Karpas-422 (cell line): ENCODE results near the gene UBE2J2. TPM values are rescaled to one million over a fixed set of nuclear protein-coding genes. Genes with fewer than 3 reads are reported as not detected.

Experiments
- DNase-seq: peaks from one replicate; pipeline ENCODE4 v3.0.0-alpha.2; 2015
- H2AFZ ChIP-seq: fragments of 200-600 bp; sonication (generic); 2 replicates; pipeline ENCODE4 v1.6.1; 2014; ENCODE audit warnings: antibody characterized with exemption, low read length, mixed read lengths
- H3K27ac ChIP-seq: fragments of 200-600 bp; sonication (generic); 2 replicates; pipeline ENCODE4 v1.5.1; 2014; ENCODE audit warnings: mild to moderate bottlenecking, low read length, moderate library complexity
- H3K27me3 ChIP-seq: fragments of 200-600 bp; sonication (generic); 2 replicates; pipeline ENCODE4 v1.6.1; 2014; ENCODE audit warnings: low read length, mixed read lengths
- H3K36me3 ChIP-seq: fragments of 200-600 bp; sonication (generic); 2 replicates; pipeline ENCODE4 v1.6.1; 2014; ENCODE audit warnings: low read length, mixed read lengths; ENCODE audit not compliant: insufficient read depth
- H3K4me1 ChIP-seq: fragments of 200-600 bp; sonication (generic); 2 replicates; pipeline ENCODE4 v1.6.1; 2014; ENCODE audit warnings: mild to moderate bottlenecking, low read length, mixed read lengths
- H3K4me2 ChIP-seq: fragments of 200-600 bp; sonication (generic); 2 replicates; pipeline ENCODE4 v1.6.1; 2014; ENCODE audit warnings: low read length, low read depth, mild to moderate bottlenecking; ENCODE audit not compliant: poor library complexity, severe bottlenecking
- H3K4me3 ChIP-seq: fragments of 200-600 bp; sonication (generic); 2 replicates; pipeline ENCODE4 v1.5.1; 2014; ENCODE audit warnings: mild to moderate bottlenecking, antibody characterized with exemption, low read length, mixed read lengths
- H3K79me2 ChIP-seq: fragments of 200-600 bp; sonication (generic); 2 replicates; pipeline ENCODE4 v1.6.1; 2014; ENCODE audit warnings: mild to moderate bottlenecking, low read length, mixed read lengths
- H3K9ac ChIP-seq: fragments of 200-600 bp; sonication (generic); 2 replicates; pipeline ENCODE4 v1.6.0; 2014; ENCODE audit warnings: low read length
- H3K9me2 ChIP-seq: fragments of 200-600 bp; sonication (generic), shearing (Covaris generic); replicated peaks from 2 replicates; pipeline ENCODE4 v1.6.0; 2014; ENCODE audit warnings: mild to moderate bottlenecking, low read length, moderate library complexity; ENCODE audit not compliant: insufficient read depth
- H3K9me3 ChIP-seq: fragments of 300-700, 200-600 bp; sonication (generic); 2 replicates; pipeline ENCODE4 v1.6.1; 2014; ENCODE audit warnings: low read length, mixed read lengths
- H4K20me1 ChIP-seq: fragments of 200-600 bp; sonication (generic); 2 replicates; pipeline ENCODE4 v1.6.1; 2014; ENCODE audit warnings: mild to moderate bottlenecking, antibody characterized with exemption, low read length, low read depth; ENCODE audit not compliant: insufficient read depth
- total RNA-seq: library from RNA; depleted of rRNA; stranded (reverse); fragments of >200 nt; shearing (Covaris generic); gene quantifications from 2 replicates; pipeline ENCODE4 v1.2.3, GENCODE V29; 2014; ENCODE audit warnings: low replicate concordance; rRNA removed

UBE2J2 gene
- total RNA-seq = 46.1 and 59.3 TPM in 2 replicates

DNA sequence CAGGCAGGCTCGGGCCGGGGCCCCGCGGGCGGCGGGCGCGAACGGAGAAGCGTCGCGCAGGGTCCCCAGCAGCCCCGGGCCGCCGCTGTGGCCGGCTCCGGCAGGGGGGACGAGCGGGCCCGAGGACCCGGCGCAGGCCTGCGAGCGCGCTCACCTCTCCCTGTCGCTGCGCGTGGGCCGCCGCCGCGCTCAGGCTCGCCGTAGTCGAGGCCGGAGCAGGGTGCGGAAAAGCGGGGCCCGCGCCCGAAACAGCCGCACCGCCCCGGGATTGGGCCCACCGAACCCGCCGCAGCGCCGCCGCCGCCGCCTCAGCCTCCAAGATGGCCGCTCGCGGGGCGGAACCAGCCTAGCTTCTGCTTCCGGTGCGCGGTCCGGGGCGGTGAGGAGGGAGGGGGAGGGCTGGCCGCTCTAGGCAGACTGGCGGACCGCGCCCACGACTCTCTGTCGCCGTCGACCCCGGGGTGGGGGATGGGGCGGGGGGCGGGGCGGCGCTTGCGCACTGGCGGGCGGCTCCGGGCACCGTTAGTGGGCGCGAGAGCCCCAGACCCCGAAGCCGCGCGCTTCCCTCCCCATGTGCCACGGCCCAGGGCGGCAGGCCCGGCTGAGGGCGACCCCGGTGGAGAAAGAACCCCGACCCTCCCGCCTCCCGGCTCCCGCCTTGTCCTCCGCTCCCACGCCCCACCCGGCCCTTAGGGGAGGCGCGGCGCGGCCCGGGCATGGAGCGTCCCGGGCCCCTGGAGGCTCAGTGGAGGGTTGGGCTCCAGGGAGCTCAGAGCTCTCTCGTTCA, at the start of gene UBE2J2:
Gene UBE2J2, minus strand, starts transcription at position 343 of the 787 bp plus-strand sequence. CDS start 5,862 bp downstream, outside the sequence.
- peak within 1 kb of the TSS; percentile 29; the same call in 1 of the 2 replicates for H3K27ac ChIP-seq
- H3K9me3 ChIP-seq = no peaks in the 10 kb centered on the region
- peaks cover 45% of the 10 kb centered on the region for H3K79me2 ChIP-seq
- H3K9me2 ChIP-seq = no peaks in the 10 kb centered on the region
- H3K4me3 ChIP-seq = peak within 1 kb of the TSS; percentile 98
- H3K9ac ChIP-seq = peak within 1 kb of the TSS; percentile 99
- peaks cover 35% of the 10 kb centered on the region; the same call in 1 of the 2 replicates for H4K20me1 ChIP-seq
- H3K4me2 ChIP-seq = peak within 1 kb of the TSS; percentile 99
- peak; percentile 96 for DNase-seq
- no peaks in the 10 kb centered on the region for H3K27me3 ChIP-seq
- peaks cover 34% of the 10 kb centered on the region for H3K4me1 ChIP-seq
- H2AFZ ChIP-seq = peak within 1 kb of the TSS; percentile 95
- H3K36me3 ChIP-seq = no peaks in the 10 kb centered on the region

DNA sequence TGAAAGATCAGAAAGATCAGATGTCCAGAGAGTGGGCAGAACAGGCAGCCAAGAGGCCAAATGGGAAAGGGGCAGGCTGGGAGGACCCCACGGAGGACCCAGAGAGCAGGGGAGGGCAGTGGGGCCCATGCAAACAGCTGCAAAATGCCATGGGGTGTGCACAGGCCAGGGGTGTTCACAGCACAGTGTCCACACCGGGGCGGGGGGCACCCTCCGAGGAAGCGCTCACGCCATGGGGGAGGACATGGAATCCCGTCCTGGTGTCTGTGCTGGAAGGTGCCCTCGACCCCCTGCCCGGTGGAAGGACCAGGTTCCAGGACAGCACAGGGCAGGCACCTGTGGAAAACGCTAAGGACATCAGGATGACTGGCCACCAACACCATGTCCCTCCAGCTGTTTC, 49.3 kb upstream of the UBE2J2 start:
- Histone ChIP-seq H2AFZ (no peak overlapping the region), H3K4me3 (peak overlapping the region; percentile 65; the same call in 1 of the 2 replicates), H3K4me1 (peaks cover 48% of the 10 kb centered on the region), H3K27ac (no peak overlapping the region), H3K9me2 (no peaks in the 10 kb centered on the region), H3K36me3 (no peaks in the 10 kb centered on the region), H3K27me3 (no peaks in the 10 kb centered on the region), H3K4me2 (peak overlapping the region; percentile 82), H3K9me3 (no peaks in the 10 kb centered on the region), H3K9ac (peak overlapping the region; percentile 70), H3K79me2 (peaks cover 70% of the 10 kb centered on the region), H4K20me1 (peaks cover 31% of the 10 kb centered on the region)
- no peak for DNase-seq

- Histone ChIP-seq H3K79me2 (peaks cover 71% of the 10 kb centered on the region), H3K9ac (no peak overlapping the region), H4K20me1 (peaks cover 31% of the 10 kb centered on the region)
Observed at GRCh38 chr1:1322418-1322817, 48.8 kb upstream of the UBE2J2 start.

GRCh38 chr1:1321477-1321876, 47.8 kb upstream of the UBE2J2 start:
- Histone ChIP-seq H3K9ac (no peak overlapping the region), H4K20me1 (peaks cover 27% of the 10 kb centered on the region), H3K27me3 (no peaks in the 10 kb centered on the region), H3K9me2 (no peaks in the 10 kb centered on the region), H3K79me2 (peaks cover 65% of the 10 kb centered on the region), H2AFZ (no peak overlapping the region), H3K4me2 (no peak overlapping the region), H3K4me3 (no peak overlapping the region), H3K4me1 (peaks cover 33% of the 10 kb centered on the region), H3K27ac (no peak overlapping the region), H3K36me3 (no peaks in the 10 kb centered on the region), H3K9me3 (no peaks in the 10 kb centered on the region)
- no peak for DNase-seq

More at GRCh38 chr1:1322418-1322817, 48.8 kb upstream of the UBE2J2 start:
- no peaks in the 10 kb centered on the region for H3K36me3 ChIP-seq
- H3K4me2 ChIP-seq = no peak overlapping the region
- H3K4me1 ChIP-seq = peaks cover 42% of the 10 kb centered on the region
- H3K27ac ChIP-seq = no peak overlapping the region
- no peaks in the 10 kb centered on the region for H3K27me3 ChIP-seq
- H2AFZ ChIP-seq = no peak overlapping the region
- no peak overlapping the region for H3K4me3 ChIP-seq
- H3K9me3 ChIP-seq = no peaks in the 10 kb centered on the region
- DNase-seq = no peak
- H3K9me2 ChIP-seq = no peaks in the 10 kb centered on the region

GRCh38 chr1:1320666-1321448, 47.2 kb upstream of the UBE2J2 start:
- H3K9me3 ChIP-seq = no peaks in the 10 kb centered on the region
- peaks cover 23% of the 10 kb centered on the region for H4K20me1 ChIP-seq
- H2AFZ ChIP-seq = no peak overlapping the region
- no peak overlapping the region for H3K9ac ChIP-seq
- no peak overlapping the region for H3K4me2 ChIP-seq
- H3K36me3 ChIP-seq = no peaks in the 10 kb centered on the region
- no peak overlapping the region for H3K4me3 ChIP-seq
- H3K27me3 ChIP-seq = no peaks in the 10 kb centered on the region
- H3K79me2 ChIP-seq = peaks cover 59% of the 10 kb centered on the region
- no peak for DNase-seq
- H3K4me1 ChIP-seq = peaks cover 31% of the 10 kb centered on the region
- no peaks in the 10 kb centered on the region for H3K9me2 ChIP-seq
- H3K27ac ChIP-seq = no peak overlapping the region

DNA sequence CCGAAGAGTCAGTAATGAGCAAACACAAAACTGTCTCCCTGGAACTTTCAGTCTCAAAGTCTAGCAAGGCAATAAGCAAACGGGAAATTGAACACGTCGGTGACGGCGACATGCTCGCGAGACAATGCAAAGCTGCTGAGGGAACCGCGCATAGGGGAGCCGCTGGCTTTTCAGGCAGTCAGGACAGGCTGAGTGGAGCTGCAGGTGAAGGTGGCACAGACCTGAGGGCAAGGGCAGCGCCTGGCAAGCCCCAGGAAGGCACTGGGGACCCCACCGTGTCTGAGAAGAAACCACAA, 45.9 kb upstream of the UBE2J2 start:
- Histone ChIP-seq H3K9ac (no peak overlapping the region), H3K4me2 (no peak overlapping the region), H3K4me1 (peaks cover 38% of the 10 kb centered on the region), H3K36me3 (peaks cover 4% of the 10 kb centered on the region), H2AFZ (no peak overlapping the region), H3K9me3 (no peaks in the 10 kb centered on the region), H3K9me2 (no peaks in the 10 kb centered on the region), H3K27ac (no peak overlapping the region), H3K27me3 (no peaks in the 10 kb centered on the region), H4K20me1 (peaks cover 23% of the 10 kb centered on the region), H3K79me2 (peaks cover 53% of the 10 kb centered on the region), H3K4me3 (no peak overlapping the region)
- no peak for DNase-seq

- Histone ChIP-seq H3K36me3 (peaks cover 5% of the 10 kb centered on the region), H3K4me3 (no peak overlapping the region), H3K4me1 (peaks cover 38% of the 10 kb centered on the region), H3K9me2 (no peaks in the 10 kb centered on the region), H3K27ac (no peak overlapping the region), H3K9me3 (no peaks in the 10 kb centered on the region), H3K9ac (no peak overlapping the region), H3K27me3 (no peaks in the 10 kb centered on the region), H4K20me1 (peaks cover 23% of the 10 kb centered on the region), H2AFZ (no peak overlapping the region), H3K79me2 (peaks cover 49% of the 10 kb centered on the region), H3K4me2 (no peak overlapping the region)
- DNase-seq = no peak
Observed at GRCh38 chr1:1318777-1319645, 45.4 kb upstream of the UBE2J2 start.
